Measurements from ENCODE around the gene POU6F2.

The POU6F2 gene

GRCh38 chr7:38992203-38992602 is 14.5 kb downstream of the POU6F2 start:
- Histone ChIP-seq H2AFZ (ENCODE audit: low read length) (no peak overlapping the region), H3K27me3 (ENCODE audit: insufficient read depth, low read length, poor library complexity, severe bottlenecking) (no peaks in the 10 kb centered on the region), H3K36me3 (ENCODE audit: insufficient read depth, low read length) (no peaks in the 10 kb centered on the region), H3K9ac (ENCODE audit: low read depth, low read length, poor library complexity, severe bottlenecking) (no peak overlapping the region), H3K79me2 (ENCODE audit: insufficient read depth, low read length) (no peaks in the 10 kb centered on the region), H3K4me1 (ENCODE audit: insufficient read depth, low read length, poor library complexity, severe bottlenecking) (no peaks in the 10 kb centered on the region), H3K9me2 (replicated peaks; ENCODE audit: low read depth, low read length) (no peaks in the 10 kb centered on the region), H3K4me2 (ENCODE audit: low read depth, low read length, poor library complexity, severe bottlenecking) (no peak overlapping the region), H4K20me1 (ENCODE audit: insufficient read depth, low read length, poor library complexity, severe bottlenecking) (no peaks in the 10 kb centered on the region), H3K4me3 (ENCODE audit: low read length, poor library complexity, severe bottlenecking) (no peak overlapping the region), H3K9me3 (ENCODE audit: insufficient read depth, low read depth, low read length) (no peaks in the 10 kb centered on the region), H3F3A (ENCODE audit: low read depth) (no peaks in the 10 kb centered on the region)
- TF ChIP-seq CTCF (conservative IDR thresholded peaks at IDR 0.05; ENCODE audit: low read length) (no peak), EZH2phosphoT487 (IDR thresholded peaks at IDR 0.05; ENCODE audit: borderline replicate concordance) (no peak)

GRCh38 chr7:39001595-39001994 is 23.9 kb downstream of the POU6F2 start:
- no peak for TF ChIP-seq EZH2phosphoT487 (IDR thresholded peaks at IDR 0.05; ENCODE audit: borderline replicate concordance)
- TF ChIP-seq CTCF (conservative IDR thresholded peaks at IDR 0.05; ENCODE audit: low read length) = no peak
- Histone ChIP-seq H4K20me1 (ENCODE audit: insufficient read depth, low read length, poor library complexity, severe bottlenecking) (no peaks in the 10 kb centered on the region), H2AFZ (ENCODE audit: low read length) (no peak overlapping the region), H3K4me3 (ENCODE audit: low read length, poor library complexity, severe bottlenecking) (no peak overlapping the region), H3F3A (ENCODE audit: low read depth) (no peaks in the 10 kb centered on the region), H3K27me3 (ENCODE audit: insufficient read depth, low read length, poor library complexity, severe bottlenecking) (no peaks in the 10 kb centered on the region), H3K79me2 (ENCODE audit: insufficient read depth, low read length) (no peaks in the 10 kb centered on the region), H3K9me2 (replicated peaks; ENCODE audit: low read depth, low read length) (no peaks in the 10 kb centered on the region), H3K4me2 (ENCODE audit: low read depth, low read length, poor library complexity, severe bottlenecking) (no peak overlapping the region), H3K4me1 (ENCODE audit: insufficient read depth, low read length, poor library complexity, severe bottlenecking) (no peaks in the 10 kb centered on the region), H3K36me3 (ENCODE audit: insufficient read depth, low read length) (no peaks in the 10 kb centered on the region), H3K9me3 (ENCODE audit: insufficient read depth, low read depth, low read length) (no peaks in the 10 kb centered on the region), H3K9ac (ENCODE audit: low read depth, low read length, poor library complexity, severe bottlenecking) (no peak overlapping the region)

GRCh38 chr7:39002755-39003154 is 25.0 kb downstream of the POU6F2 start:
- Histone ChIP-seq H3K4me1 (ENCODE audit: insufficient read depth, low read length, poor library complexity, severe bottlenecking) (no peaks in the 10 kb centered on the region), H3K9me2 (replicated peaks; ENCODE audit: low read depth, low read length) (no peaks in the 10 kb centered on the region), H3K79me2 (ENCODE audit: insufficient read depth, low read length) (no peaks in the 10 kb centered on the region), H3K36me3 (ENCODE audit: insufficient read depth, low read length) (no peaks in the 10 kb centered on the region), H4K20me1 (ENCODE audit: insufficient read depth, low read length, poor library complexity, severe bottlenecking) (no peaks in the 10 kb centered on the region), H3F3A (ENCODE audit: low read depth) (no peaks in the 10 kb centered on the region), H3K4me2 (ENCODE audit: low read depth, low read length, poor library complexity, severe bottlenecking) (no peak overlapping the region), H3K9me3 (ENCODE audit: insufficient read depth, low read depth, low read length) (no peaks in the 10 kb centered on the region), H3K4me3 (ENCODE audit: low read length, poor library complexity, severe bottlenecking) (no peak overlapping the region), H3K27me3 (ENCODE audit: insufficient read depth, low read length, poor library complexity, severe bottlenecking) (no peaks in the 10 kb centered on the region), H3K9ac (ENCODE audit: low read depth, low read length, poor library complexity, severe bottlenecking) (no peak overlapping the region), H2AFZ (ENCODE audit: low read length) (no peak overlapping the region)
- TF ChIP-seq CTCF (conservative IDR thresholded peaks at IDR 0.05; ENCODE audit: low read length) = no peak
- TF ChIP-seq EZH2phosphoT487 (IDR thresholded peaks at IDR 0.05; ENCODE audit: borderline replicate concordance) = no peak

Data from Loucy (cell line).